Panc1 (cell line): Measurements from ENCODE around the gene NKAIN2. TPM values are rescaled to one million over a fixed set of nuclear protein-coding genes. Genes with fewer than 3 reads are reported as not detected.

Source experiments
- ATAC-seq: fragments of 200-7000 bp; cut with Tn5 transposase; 2 replicates; pipeline ENCODE4 v1.9.1; 2020; ENCODE audit warnings: mild to moderate bottlenecking, moderate library complexity
- BruUV-seq: library from RNA; stranded (reverse); fragments of 400-500 nt; replicated peaks from 2 replicates; lab custom pipeline; 2021; lab: Mats Ljungman, UMichigan
- CTCF ChIA-PET: fragments of 300-600 bp; sonication (Branson Sonifier 250); formaldehyde crosslinking; loops from one replicate; lab custom pipeline; 2022; ENCODE audit warnings: antibody characterized with exemption; lab: Charles Lee
- POLR2A ChIA-PET: fragments of 300-600 bp; sonication (Branson Sonifier 250); formaldehyde crosslinking; loops from one replicate; lab custom pipeline; 2022; ENCODE audit warnings: antibody characterized with exemption; lab: Charles Lee
- DNase-seq: peaks from one replicate; pipeline ENCODE4 v3.0.0-alpha.2; 2010; ENCODE audit warnings: low read depth, low spot score
- H3K27ac ChIP-seq: 2 replicates; pipeline ENCODE4 v1.5.1; 2011; ENCODE audit warnings: mild to moderate bottlenecking, low read length, inconsistent platforms
- H3K27me3 ChIP-seq: fragments of 200-500 bp; sonication (Bioruptor generic); 2 replicates; pipeline ENCODE4 v1.6.0; 2014; ENCODE audit warnings: low read length, inconsistent platforms; ENCODE audit not compliant: control insufficient read depth, insufficient read depth
- H3K36me3 ChIP-seq: fragments of 200-500 bp; sonication (Bioruptor generic); 2 replicates; pipeline ENCODE4 v1.5.1; 2014; ENCODE audit warnings: inconsistent platforms, mild to moderate bottlenecking, low read length, moderate library complexity; ENCODE audit not compliant: control insufficient read depth, insufficient read depth
- H3K4me1 ChIP-seq: 2 replicates; pipeline ENCODE4 v1.5.1; 2011; ENCODE audit warnings: inconsistent platforms, mild to moderate bottlenecking, low read length, moderate library complexity; ENCODE audit not compliant: control insufficient read depth, insufficient read depth
- H3K4me3 ChIP-seq, 2 experiments: 2 replicates each; pipeline ENCODE4 v1.5.1; 2011 to 2012; ENCODE audit warnings: low read depth in 2 of 2, low read length in 2 of 2, mild to moderate bottlenecking in 2 of 2, inconsistent platforms in 1 of 2, moderate library complexity in 1 of 2
- H3K9me3 ChIP-seq: fragments of 200-500 bp; sonication (Bioruptor generic); 2 replicates; pipeline ENCODE4 v1.5.1; 2014; ENCODE audit warnings: low read depth, mild to moderate bottlenecking, inconsistent platforms, low read length, moderate library complexity; ENCODE audit not compliant: control insufficient read depth, insufficient read depth
- CTCF ChIP-seq: fragments of 450-650 bp; IDR thresholded peaks from 2 replicates; pipeline ENCODE4 v1.5.1; 2017; ENCODE audit warnings: mild to moderate bottlenecking
- POLR2AphosphoS5 ChIP-seq: IDR thresholded peaks from 2 replicates; pipeline ENCODE4 v1.6.1; 2012; ENCODE audit warnings: mild to moderate bottlenecking, low read depth, low read length, moderate library complexity
- REST ChIP-seq, 2 experiments: IDR thresholded peaks; 2 replicates each; pipeline ENCODE4 v1.6.1; 2011 to 2012; ENCODE audit warnings: low read depth in 2 of 2, control low read depth in 1 of 2, low read length in 1 of 2, mild to moderate bottlenecking in 1 of 2, moderate library complexity in 1 of 2; ENCODE audit not compliant: insufficient read depth in 1 of 2
- SIN3A ChIP-seq: IDR thresholded peaks from 2 replicates; pipeline ENCODE4 v1.6.1; 2012; ENCODE audit warnings: low read depth, mild to moderate bottlenecking, low read length, moderate library complexity, borderline replicate concordance; ENCODE audit not compliant: insufficient read depth
- TCF7L2 ChIP-seq: IDR thresholded peaks from 2 replicates; pipeline ENCODE4 v1.6.1; 2011; ENCODE audit warnings: mild to moderate bottlenecking, low read depth, low read length, inconsistent platforms
- in situ Hi-C: cut with HindIII; loops from 2 replicates; pipeline ENCODE4 v1.10.0; 2016; ENCODE audit warnings: low sequenced_read_pairs, low pct_unique_long_range_greater_than_20kb
- intact Hi-C: fragments of 100-400 bp; cut with micrococcal nuclease; formaldehyde crosslinking; loops from one replicate; pipeline ENCODE4 v1.10.0; 2022; ENCODE audit not compliant: unreplicated experiment
- total RNA-seq: library from RNA; stranded (reverse); gene quantifications from one replicate; pipeline ENCODE4 v1.2.1, GENCODE V29; 2021; ENCODE audit not compliant: unreplicated experiment

NKAIN2 gene
- total RNA-seq, 1 experiment from 2014 or later = 2.6 TPM

- ChIA-PET POLR2A (no interaction called here), CTCF (no interaction called here)
- H3K27me3 ChIP-seq = no peaks in the 10 kb centered on the region
- H3K27ac ChIP-seq = no peak overlapping the region
- in situ Hi-C loops = no loop called here
- ATAC-seq (no peak), DNase-seq (no peak)
- H3K9me3 ChIP-seq = no peaks in the 10 kb centered on the region
- no TSS peak for BruUV-seq
- no peak overlapping the region for H3K4me3 ChIP-seq
- H3K4me1 ChIP-seq = peaks cover 6% of the 10 kb centered on the region
- H3K36me3 ChIP-seq = no peaks in the 10 kb centered on the region
- intact Hi-C loops = no loop called here
- no peak for TF ChIP-seq SIN3A
- no peak for TF ChIP-seq CTCF
- no peak for TF ChIP-seq REST (IDR thresholded peaks at IDR 0.05; ENCODE audit: insufficient read depth in 1 of 2, low read depth in 2 of 2, low read length in 1 of 2)
- no peak for TF ChIP-seq POLR2AphosphoS5
- TF ChIP-seq TCF7L2 = no peak
Measured at GRCh38 chr6:124007266-124007665, 203.6 kb downstream of the NKAIN2 start.

GRCh38 chr6:124008000-124008987 lies 204.6 kb downstream of the NKAIN2 start:
- no TSS peak for BruUV-seq
- Histone ChIP-seq H3K36me3 (no peaks in the 10 kb centered on the region), H3K27me3 (no peaks in the 10 kb centered on the region), H3K27ac (no peak overlapping the region), H3K4me3 (no peak overlapping the region), H3K4me1 (peaks cover 3% of the 10 kb centered on the region; the same call in 1 of the 2 replicates), H3K9me3 (no peaks in the 10 kb centered on the region)
- CTCF ChIA-PET = no interaction called here
- DNase-seq (no peak), ATAC-seq (no peak)
- no peak for TF ChIP-seq CTCF
- no peak for TF ChIP-seq SIN3A
- TF ChIP-seq REST (IDR thresholded peaks at IDR 0.05; ENCODE audit: insufficient read depth in 1 of 2, low read depth in 2 of 2, low read length in 1 of 2) = no peak
- no peak for TF ChIP-seq TCF7L2
- no peak for TF ChIP-seq POLR2AphosphoS5
- intact Hi-C loops = no loop called here
- in situ Hi-C loops = no loop called here
- POLR2A ChIA-PET = no interaction called here
